ENCODE measurements around the gene ARHGAP42.

DNA sequence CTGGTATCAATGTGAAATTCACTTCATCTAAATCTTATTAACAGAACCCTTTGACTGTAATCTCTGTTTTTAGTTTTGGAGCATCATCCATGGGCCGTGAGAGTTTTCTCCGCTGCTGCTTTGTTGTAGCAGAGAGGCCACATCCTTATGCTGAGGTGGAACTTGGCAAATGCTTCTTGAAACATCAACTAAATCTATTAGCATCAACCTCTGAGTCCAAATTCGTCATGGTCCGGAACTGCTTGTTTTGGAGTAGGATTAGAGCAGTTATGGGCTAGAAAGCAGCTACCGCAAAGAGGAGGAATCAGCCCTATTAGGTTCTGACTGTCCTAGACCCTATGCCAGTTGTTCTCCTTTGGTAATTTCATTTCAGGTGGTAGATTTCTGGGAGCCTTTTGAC lies 324.8 kb downstream of the ARHGAP42 start:
- no peak for TF ChIP-seq EZH2 (IDR thresholded peaks at IDR 0.05; ENCODE audit: insufficient read depth, low read length)
- TF ChIP-seq, protein P1, sequence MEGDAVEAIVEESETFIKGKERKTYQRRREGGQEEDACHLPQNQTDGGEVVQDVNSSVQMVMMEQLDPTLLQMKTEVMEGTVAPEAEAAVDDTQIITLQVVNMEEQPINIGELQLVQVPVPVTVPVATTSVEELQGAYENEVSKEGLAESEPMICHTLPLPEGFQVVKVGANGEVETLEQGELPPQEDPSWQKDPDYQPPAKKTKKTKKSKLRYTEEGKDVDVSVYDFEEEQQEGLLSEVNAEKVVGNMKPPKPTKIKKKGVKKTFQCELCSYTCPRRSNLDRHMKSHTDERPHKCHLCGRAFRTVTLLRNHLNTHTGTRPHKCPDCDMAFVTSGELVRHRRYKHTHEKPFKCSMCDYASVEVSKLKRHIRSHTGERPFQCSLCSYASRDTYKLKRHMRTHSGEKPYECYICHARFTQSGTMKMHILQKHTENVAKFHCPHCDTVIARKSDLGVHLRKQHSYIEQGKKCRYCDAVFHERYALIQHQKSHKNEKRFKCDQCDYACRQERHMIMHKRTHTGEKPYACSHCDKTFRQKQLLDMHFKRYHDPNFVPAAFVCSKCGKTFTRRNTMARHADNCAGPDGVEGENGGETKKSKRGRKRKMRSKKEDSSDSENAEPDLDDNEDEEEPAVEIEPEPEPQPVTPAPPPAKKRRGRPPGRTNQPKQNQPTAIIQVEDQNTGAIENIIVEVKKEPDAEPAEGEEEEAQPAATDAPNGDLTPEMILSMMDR (IDR thresholded peaks at IDR 0.05; ENCODE audit: insufficient read depth, low read depth, low read length), result no peak
